Measurements from ENCODE around the gene ANKMY1.
A peak's percentile ranks its signal among the peaks of the same experiment; 100 is the strongest.

ANKMY1 gene

GRCh38 chr2:240434728-240435456 lies 122.9 kb downstream of the ANKMY1 start:
- DNase-seq (ENCODE audit: low spot score), result peak; percentile 90

- DNase-seq (ENCODE audit: low spot score), result peak; percentile 97
Observed at GRCh38 chr2:240433973-240434727, 123.6 kb downstream of the ANKMY1 start.

- no peak for DNase-seq (ENCODE audit: low spot score)
Observed at GRCh38 chr2:240432820-240433801, 124.7 kb downstream of the ANKMY1 start.

GRCh38 chr2:240432430-240432819 lies 125.4 kb downstream of the ANKMY1 start:
- no peak for DNase-seq (ENCODE audit: low spot score)

- DNase-seq (ENCODE audit: low spot score), result no peak
Observed at GRCh38 chr2:240431661-240432424, 125.9 kb downstream of the ANKMY1 start.

- DNase-seq (ENCODE audit: low spot score), result no peak
Observed at GRCh38 chr2:240431271-240431660, 126.5 kb downstream of the ANKMY1 start.

- no peak for DNase-seq (ENCODE audit: low spot score)
Observed at GRCh38 chr2:240430595-240430994, 127.2 kb downstream of the ANKMY1 start.

- DNase-seq (ENCODE audit: low spot score), result no peak
Observed at GRCh38 chr2:240429872-240430491, 127.8 kb downstream of the ANKMY1 start.
